Uterus (tissue), 4 donors: ENCODE measurements around the gene KIRREL2. TPM values are rescaled to one million over a fixed set of nuclear protein-coding genes. Genes with fewer than 3 reads are reported as not detected.

Experiments used
- DNase-seq, 2 donors: peaks; one replicate each; pipeline ENCODE4 v3.0.0-alpha.2; 2019 to 2020
- H3K27ac ChIP-seq, 2 donors: fragments of 200-600 bp; sonication (generic); 1 replicate in 1 of 2; 2 replicates in 1 of 2; pipeline ENCODE4 v1.5.1; 2016 to 2018
- H3K27me3 ChIP-seq, 2 donors: fragments of 200-600 bp; sonication (generic); one replicate each; pipeline ENCODE4 v1.5.1; 2018 to 2019; ENCODE audit warnings: control low read depth in 1 of 2
- H3K36me3 ChIP-seq, 2 donors: fragments of 200-600 bp; sonication (generic); one replicate each; pipeline ENCODE4 v1.5.1; 2019; ENCODE audit warnings: control low read depth in 1 of 2
- H3K4me1 ChIP-seq, 2 donors: fragments of 200-600 bp; sonication (generic); one replicate each; pipeline ENCODE4 v1.5.1; 2018 to 2019; ENCODE audit warnings: control low read depth in 1 of 2
- H3K4me3 ChIP-seq, 2 donors: fragments of 200-600 bp; sonication (generic); 1 replicate in 1 of 2; 2 replicates in 1 of 2; pipeline ENCODE4 v1.5.1; 2018 to 2019; ENCODE audit warnings: mild to moderate bottlenecking in 1 of 2
- H3K9me3 ChIP-seq, 2 donors: fragments of 200-600 bp; sonication (generic); one replicate each; pipeline ENCODE4 v1.5.1; 2019; ENCODE audit warnings: control low read depth in 1 of 2
- CTCF ChIP-seq, 4 experiments: fragments of 200-600 bp in 2 of 4; fragments of 450-650 bp in 2 of 4; sonication (generic) in 2 of 4; IDR thresholded peaks; one replicate each; pipeline ENCODE4 v1.5.1; 2016 to 2019; ENCODE audit warnings: antibody characterized with exemption in 4 of 4, mild to moderate bottlenecking in 2 of 4, moderate library complexity in 1 of 4
- POLR2A ChIP-seq, 2 donors: fragments of 450-650 bp; IDR thresholded peaks; one replicate each; pipeline ENCODE4 v1.6.1; 2016; ENCODE audit warnings: antibody characterized with exemption in 2 of 2, mild to moderate bottlenecking in 1 of 2, moderate library complexity in 1 of 2
- intact Hi-C: fragments of 100-400 bp; cut with DNase I; formaldehyde crosslinking; loops from one replicate; pipeline ENCODE4 v1.15.1; 2023; ENCODE audit warnings: low total_unique reads
- total RNA-seq, 4 donors: library from RNA; depleted of rRNA in 3 of 4; stranded (reverse); fragments of >200 nt in 3 of 4; gene quantifications; one replicate each; pipeline versions ENCODE4 v1.1.0 to v1.2.4, GENCODE V29; 2014 to 2023
- donor health status: DM: yes; HTN: yes; CAD: no.

The KIRREL2 gene
- total RNA-seq, result 1 to 10 TPM in 1 of 4 donors, under 1 TPM in 1, not detected in 2; 0.55 to 2.8 TPM

GRCh38 chr19:35856546-35857149 lies at the start of gene KIRREL2:
KIRREL2 (plus strand) TSS chr19:35856911; CDS start chr19:35857120, 209 bp downstream.
- H3K36me3 ChIP-seq, result no peaks in the 10 kb centered on the region
- H3K4me1 ChIP-seq, result no peaks in the 10 kb centered on the region
- no peak for TF ChIP-seq CTCF (IDR thresholded peaks at IDR 0.05)
- TF ChIP-seq POLR2A (IDR thresholded peaks at IDR 0.05), result no peak
- no peak within 1 kb of the TSS for H3K27ac ChIP-seq
- no peak for DNase-seq
- intact Hi-C loops, result no loop called here
- H3K9me3 ChIP-seq, result no peaks in the 10 kb centered on the region
- peak within 1 kb of the TSS in 1 of 2 donors; percentile 24 for H3K4me3 ChIP-seq
- H3K27me3 ChIP-seq, result peaks cover 10 to 25% of the 10 kb centered on the region in 2 donors

- Histone ChIP-seq H3K27me3 (no peaks in the 10 kb centered on the region), H3K36me3 (no peaks in the 10 kb centered on the region), H3K9me3 (no peaks in the 10 kb centered on the region), H3K4me1 (no peaks in the 10 kb centered on the region), H3K4me3 (no peak overlapping the region), H3K27ac (no peak overlapping the region)
- TF ChIP-seq POLR2A (IDR thresholded peaks at IDR 0.05) (no peak), CTCF (IDR thresholded peaks at IDR 0.05) (no peak)
- intact Hi-C loops, result no loop called here
- no peak for DNase-seq
These were observed 49.1 kb upstream of the KIRREL2 start for GRCh38 chr19:35807633-35808032.

- no peak for DNase-seq
- no peak overlapping the region for H3K27ac ChIP-seq
These were observed 45.1 kb upstream of the KIRREL2 start for GRCh38 chr19:35811317-35812219.

GRCh38 chr19:35812220-35813042 lies 44.3 kb upstream of the KIRREL2 start, which contains the start of gene PRODH2:
PRODH2 (minus strand) TSS chr19:35812845; CDS start chr19:35812805, 40 bp downstream.
- no peak within 1 kb of the TSS for H3K27ac ChIP-seq
- no peak for TF ChIP-seq POLR2A (IDR thresholded peaks at IDR 0.05)
- no peak for TF ChIP-seq CTCF (IDR thresholded peaks at IDR 0.05)
- intact Hi-C loops, result no loop called here
- no peak for DNase-seq
- H3K4me3 ChIP-seq, result no peak within 1 kb of the TSS
- no peaks in the 10 kb centered on the region for H3K9me3 ChIP-seq
- no peaks in the 10 kb centered on the region for H3K4me1 ChIP-seq
- H3K27me3 ChIP-seq, result no peaks in the 10 kb centered on the region
- H3K36me3 ChIP-seq, result no peaks in the 10 kb centered on the region

More at GRCh38 chr19:35811317-35812219, 45.1 kb upstream of the KIRREL2 start:
- Histone ChIP-seq H3K9me3 (no peaks in the 10 kb centered on the region), H3K4me1 (no peaks in the 10 kb centered on the region), H3K36me3 (no peaks in the 10 kb centered on the region), H3K4me3 (no peak overlapping the region), H3K27me3 (no peaks in the 10 kb centered on the region)
- TF ChIP-seq POLR2A (IDR thresholded peaks at IDR 0.05) (no peak), CTCF (IDR thresholded peaks at IDR 0.05) (no peak)
- intact Hi-C loops, result no loop called here
